HepG2 (cell line): ENCODE measurements around the gene SLC25A23.

Source experiments
- ATM ChIP-seq: fragments of 450-650 bp; IDR thresholded peaks from 2 replicates; pipeline ENCODE4 v1.7.1; 2017; ENCODE audit warnings: mild to moderate bottlenecking, borderline replicate concordance
- MAZ ChIP-seq, 2 experiments: sonication (generic) in 1 of 2; formaldehyde crosslinking in 1 of 2; IDR thresholded peaks; 2 replicates each; pipeline versions ENCODE4 v1.5.0 to v1.6.1; 2012 to 2020; ENCODE audit warnings: low read depth in 2 of 2, mild to moderate bottlenecking in 2 of 2, borderline replicate concordance in 1 of 2, improper control_type of control experiment in 1 of 2, low read length in 1 of 2, missing genetic modification reagents in 1 of 2, moderate library complexity in 1 of 2

DNA sequence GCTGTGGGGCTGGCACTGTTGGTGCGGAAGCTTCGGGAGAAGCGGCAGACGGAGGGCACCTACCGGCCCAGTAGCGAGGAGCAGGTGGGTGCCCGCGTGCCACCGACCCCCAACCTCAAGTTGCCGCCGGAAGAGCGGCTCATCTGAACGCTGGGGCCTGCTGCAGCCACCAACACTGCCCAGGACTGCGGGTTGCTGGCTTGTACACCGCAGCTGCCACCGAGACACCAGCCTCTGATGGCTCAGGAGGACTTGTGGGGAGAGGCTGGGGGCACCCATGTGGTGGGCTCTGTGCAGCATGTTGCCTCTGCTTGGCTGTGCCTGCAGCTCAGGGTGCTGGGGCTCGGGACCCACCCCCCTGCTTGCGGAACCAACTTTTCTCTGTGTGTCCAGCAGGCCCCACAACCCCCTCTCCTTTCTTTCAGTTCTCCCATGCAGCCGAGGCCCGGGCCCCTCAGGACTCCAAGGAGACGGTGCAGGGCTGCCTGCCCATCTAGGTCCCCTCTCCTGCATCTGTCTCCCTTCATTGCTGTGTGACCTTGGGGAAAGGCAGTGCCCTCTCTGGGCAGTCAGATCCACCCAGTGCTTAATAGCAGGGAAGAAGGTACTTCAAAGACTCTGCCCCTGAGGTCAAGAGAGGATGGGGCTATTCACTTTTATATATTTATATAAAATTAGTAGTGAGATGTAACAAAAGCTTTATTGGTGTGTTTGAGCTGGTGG, 7.1 kb upstream of the SLC25A23 start:
- TF ChIP-seq ATM (no peak), MAZ (IDR thresholded peaks at IDR 0.05; ENCODE audit: borderline replicate concordance, low read depth, low read length) (no peak), MAZ (CRISPR knock-in tag; IDR thresholded peaks at IDR 0.05; ENCODE audit: low read depth) (no peak)
